Measurements from ENCODE around the gene DDX31. TPM values are rescaled to one million over a fixed set of nuclear protein-coding genes. Genes with fewer than 3 reads are reported as not detected.

The DDX31 gene
- total RNA-seq, 1 donor, result 11.6 TPM

GRCh38 chr9:132589148-132590036, 80.4 kb downstream of the DDX31 start:
- no peaks in the 10 kb centered on the region for H3K4me1 ChIP-seq (ENCODE audit: insufficient read depth, low read length)
- no peaks in the 10 kb centered on the region for H3K9me3 ChIP-seq (ENCODE audit: low read depth, low read length)
- H3K27me3 ChIP-seq (ENCODE audit: insufficient read depth, low read length), result peaks cover 79% of the 10 kb centered on the region
- no peak overlapping the region for H3K4me3 ChIP-seq (ENCODE audit: insufficient read depth, low read length)
- H3K4me2 ChIP-seq (ENCODE audit: insufficient read depth, low read length), result no peak overlapping the region
- DNase-seq (ENCODE audit: insufficient read length, low spot score, missing footprints), result peak; percentile 89
- no peak for TF ChIP-seq CTCF (IDR thresholded peaks at IDR 0.05; ENCODE audit: extremely low read depth, low read depth, low read length)
- peaks cover 4% of the 10 kb centered on the region for H3K36me3 ChIP-seq (ENCODE audit: insufficient read depth, low read length)
- H3K79me2 ChIP-seq (ENCODE audit: insufficient read depth, low read length), result no peaks in the 10 kb centered on the region
- H3K27ac ChIP-seq (ENCODE audit: low read depth, low read length), result no peak overlapping the region
- no peak overlapping the region for H2AFZ ChIP-seq (ENCODE audit: low read length)
- H4K20me1 ChIP-seq (ENCODE audit: insufficient read depth, low read length), result peaks cover 50% of the 10 kb centered on the region

GRCh38 chr9:132588501-132589147, 81.2 kb downstream of the DDX31 start:
- DNase-seq (ENCODE audit: insufficient read length, low spot score, missing footprints), result peak; percentile 88
- H3K4me3 ChIP-seq (ENCODE audit: insufficient read depth, low read length), result no peak overlapping the region
- no peaks in the 10 kb centered on the region for H3K79me2 ChIP-seq (ENCODE audit: insufficient read depth, low read length)
- no peaks in the 10 kb centered on the region for H3K4me1 ChIP-seq (ENCODE audit: insufficient read depth, low read length)
- TF ChIP-seq CTCF (IDR thresholded peaks at IDR 0.05; ENCODE audit: extremely low read depth, low read depth, low read length), result no peak
- peaks cover 2% of the 10 kb centered on the region for H3K36me3 ChIP-seq (ENCODE audit: insufficient read depth, low read length)
- no peak overlapping the region for H2AFZ ChIP-seq (ENCODE audit: low read length)
- peaks cover 86% of the 10 kb centered on the region for H3K27me3 ChIP-seq (ENCODE audit: insufficient read depth, low read length)
- no peaks in the 10 kb centered on the region for H3K9me3 ChIP-seq (ENCODE audit: low read depth, low read length)
- peaks cover 53% of the 10 kb centered on the region for H4K20me1 ChIP-seq (ENCODE audit: insufficient read depth, low read length)
- H3K27ac ChIP-seq (ENCODE audit: low read depth, low read length), result no peak overlapping the region
- H3K4me2 ChIP-seq (ENCODE audit: insufficient read depth, low read length), result no peak overlapping the region

- H3K9me3 ChIP-seq (ENCODE audit: low read depth, low read length), result no peaks in the 10 kb centered on the region
- DNase-seq (ENCODE audit: insufficient read length, low spot score, missing footprints), result peak; percentile 80
- no peak overlapping the region for H3K4me2 ChIP-seq (ENCODE audit: insufficient read depth, low read length)
- H3K79me2 ChIP-seq (ENCODE audit: insufficient read depth, low read length), result no peaks in the 10 kb centered on the region
- no peaks in the 10 kb centered on the region for H3K4me1 ChIP-seq (ENCODE audit: insufficient read depth, low read length)
- H4K20me1 ChIP-seq (ENCODE audit: insufficient read depth, low read length), result peaks cover 57% of the 10 kb centered on the region
- TF ChIP-seq CTCF (IDR thresholded peaks at IDR 0.05; ENCODE audit: extremely low read depth, low read depth, low read length), result no peak
- no peak overlapping the region for H2AFZ ChIP-seq (ENCODE audit: low read length)
- no peaks in the 10 kb centered on the region for H3K36me3 ChIP-seq (ENCODE audit: insufficient read depth, low read length)
- no peak overlapping the region for H3K4me3 ChIP-seq (ENCODE audit: insufficient read depth, low read length)
- no peak overlapping the region for H3K27ac ChIP-seq (ENCODE audit: low read depth, low read length)
- H3K27me3 ChIP-seq (ENCODE audit: insufficient read depth, low read length), result peaks cover 91% of the 10 kb centered on the region
These were observed 81.7 kb downstream of the DDX31 start for GRCh38 chr9:132588098-132588497.

GRCh38 chr9:132587592-132587955, 82.2 kb downstream of the DDX31 start:
- Histone ChIP-seq H2AFZ (ENCODE audit: low read length) (no peak overlapping the region), H3K27me3 (ENCODE audit: insufficient read depth, low read length) (peaks cover 96% of the 10 kb centered on the region), H3K4me1 (ENCODE audit: insufficient read depth, low read length) (no peaks in the 10 kb centered on the region), H3K27ac (ENCODE audit: low read depth, low read length) (no peak overlapping the region), H4K20me1 (ENCODE audit: insufficient read depth, low read length) (peaks cover 61% of the 10 kb centered on the region), H3K79me2 (ENCODE audit: insufficient read depth, low read length) (no peaks in the 10 kb centered on the region), H3K4me2 (ENCODE audit: insufficient read depth, low read length) (no peak overlapping the region), H3K9me3 (ENCODE audit: low read depth, low read length) (no peaks in the 10 kb centered on the region), H3K36me3 (ENCODE audit: insufficient read depth, low read length) (no peaks in the 10 kb centered on the region), H3K4me3 (ENCODE audit: insufficient read depth, low read length) (no peak overlapping the region)
- no peak for TF ChIP-seq CTCF (IDR thresholded peaks at IDR 0.05; ENCODE audit: extremely low read depth, low read depth, low read length)
- DNase-seq (ENCODE audit: insufficient read length, low spot score, missing footprints), result peak; percentile 84
